SK-N-SH treated with all-trans-retinoic acid at 6 μM for 48 hours (cell line): ENCODE results near the gene SLC39A5.

Experiments
- ARNTL ChIP-seq: fragments of 450-650 bp; formaldehyde crosslinking; IDR thresholded peaks from 2 replicates; pipeline ENCODE4 v1.5.0; 2020; ENCODE audit warnings: low read depth, mild to moderate bottlenecking, moderate library complexity, borderline replicate concordance
- CREB5 ChIP-seq: fragments of 250-450 bp; sonication (Bioruptor Pico); IDR thresholded peaks from 2 replicates; pipeline ENCODE4 v1.5.1; 2020; ENCODE audit warnings: low read depth, mild to moderate bottlenecking, moderate library complexity
- RARB ChIP-seq: fragments of 250-450 bp; sonication (Bioruptor Pico); IDR thresholded peaks from 2 replicates; pipeline ENCODE4 v1.8.0; 2021; ENCODE audit warnings: mild to moderate bottlenecking, moderate library complexity
- ZC3H10 ChIP-seq: fragments of 250-450 bp; sonication (Bioruptor Pico); IDR thresholded peaks from 2 replicates; pipeline ENCODE4 v1.5.1; 2021; ENCODE audit warnings: mild to moderate bottlenecking, moderate library complexity
- ZFP30 ChIP-seq: fragments of 450-650 bp; formaldehyde crosslinking; IDR thresholded peaks from 2 replicates; pipeline ENCODE4 v1.5.0; 2022; ENCODE audit warnings: mild to moderate bottlenecking, moderate library complexity
- ZNF565 ChIP-seq: fragments of 450-650 bp; formaldehyde crosslinking; conservative IDR thresholded peaks from 2 replicates; pipeline ENCODE4 v1.5.0; 2020; ENCODE audit warnings: low read depth, mild to moderate bottlenecking, moderate library complexity

- TF ChIP-seq ZFP30 (CRISPR knock-in tag) (no peak), ARNTL (CRISPR knock-in tag) (no peak), ZC3H10 (CRISPR knock-in tag) (no peak), CREB5 (CRISPR knock-in tag) (no peak), ZNF565 (CRISPR knock-in tag) (no peak), RARB (no peak)
Observed at GRCh38 chr12:56256326-56256960, 26.6 kb downstream of the SLC39A5 start.
